Midbrain (tissue), 1 donor: ENCODE measurements around the gene EIF3L.

Experiments
- DNase-seq: peaks from one replicate; lab custom pipeline; 2025; lab: John Stamatoyannopoulos, UW

EIF3L gene

GRCh38 chr22:37854946-37855345 is 5.7 kb downstream of the EIF3L start:
- DNase-seq = no peak

- DNase-seq = no peak
Measured at GRCh38 chr22:37855462-37855861, 6.2 kb downstream of the EIF3L start.

- no peak for DNase-seq
Measured at GRCh38 chr22:37860796-37861421, 11.7 kb downstream of the EIF3L start.

- no peak for DNase-seq
Measured at GRCh38 chr22:37862570-37863325, 13.5 kb downstream of the EIF3L start.

- no peak for DNase-seq
Measured at GRCh38 chr22:37865510-37865909, 16.3 kb downstream of the EIF3L start.

GRCh38 chr22:37870273-37870672 is 21.1 kb downstream of the EIF3L start:
- no peak for DNase-seq

GRCh38 chr22:37880668-37881440 is 31.6 kb downstream of the EIF3L start:
- peak; percentile 44 for DNase-seq

GRCh38 chr22:37884420-37884819 is 35.2 kb downstream of the EIF3L start:
- DNase-seq = no peak

GRCh38 chr22:37887584-37888378 is 38.6 kb downstream of the EIF3L start:
- peak; percentile 72 for DNase-seq

GRCh38 chr22:37891926-37892325 is 42.7 kb downstream of the EIF3L start:
- no peak for DNase-seq

GRCh38 chr22:37892566-37893335 is 43.5 kb downstream of the EIF3L start:
- DNase-seq = peak; percentile 89

- no peak for DNase-seq
Measured at GRCh38 chr22:37893583-37893983, 44.4 kb downstream of the EIF3L start.

GRCh38 chr22:37894939-37895670 is 45.9 kb downstream of the EIF3L start:
- DNase-seq = no peak

- DNase-seq = no peak
Measured at GRCh38 chr22:37896181-37896592, 47.0 kb downstream of the EIF3L start.

- no peak for DNase-seq
Measured at GRCh38 chr22:37896939-37897338, 47.7 kb downstream of the EIF3L start.

GRCh38 chr22:37897807-37898206 is 48.6 kb downstream of the EIF3L start:
- no peak for DNase-seq

GRCh38 chr22:37898441-37899181 is 49.4 kb downstream of the EIF3L start:
- peak; percentile 77 for DNase-seq

GRCh38 chr22:37904572-37905533 is 55.6 kb downstream of the EIF3L start:
- DNase-seq = peak; percentile 68
